Measurements from ENCODE around the gene SPG21.
A peak's percentile ranks its signal among the peaks of the same experiment; 100 is the strongest.
"Not testable (repeated sequence)": the region's sequence is repeated elsewhere in the genome, so short reads cannot be mapped to it uniquely, and the experiment has no call there.

SPG21 gene, protein sequence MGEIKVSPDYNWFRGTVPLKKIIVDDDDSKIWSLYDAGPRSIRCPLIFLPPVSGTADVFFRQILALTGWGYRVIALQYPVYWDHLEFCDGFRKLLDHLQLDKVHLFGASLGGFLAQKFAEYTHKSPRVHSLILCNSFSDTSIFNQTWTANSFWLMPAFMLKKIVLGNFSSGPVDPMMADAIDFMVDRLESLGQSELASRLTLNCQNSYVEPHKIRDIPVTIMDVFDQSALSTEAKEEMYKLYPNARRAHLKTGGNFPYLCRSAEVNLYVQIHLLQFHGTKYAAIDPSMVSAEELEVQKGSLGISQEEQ

DNA sequence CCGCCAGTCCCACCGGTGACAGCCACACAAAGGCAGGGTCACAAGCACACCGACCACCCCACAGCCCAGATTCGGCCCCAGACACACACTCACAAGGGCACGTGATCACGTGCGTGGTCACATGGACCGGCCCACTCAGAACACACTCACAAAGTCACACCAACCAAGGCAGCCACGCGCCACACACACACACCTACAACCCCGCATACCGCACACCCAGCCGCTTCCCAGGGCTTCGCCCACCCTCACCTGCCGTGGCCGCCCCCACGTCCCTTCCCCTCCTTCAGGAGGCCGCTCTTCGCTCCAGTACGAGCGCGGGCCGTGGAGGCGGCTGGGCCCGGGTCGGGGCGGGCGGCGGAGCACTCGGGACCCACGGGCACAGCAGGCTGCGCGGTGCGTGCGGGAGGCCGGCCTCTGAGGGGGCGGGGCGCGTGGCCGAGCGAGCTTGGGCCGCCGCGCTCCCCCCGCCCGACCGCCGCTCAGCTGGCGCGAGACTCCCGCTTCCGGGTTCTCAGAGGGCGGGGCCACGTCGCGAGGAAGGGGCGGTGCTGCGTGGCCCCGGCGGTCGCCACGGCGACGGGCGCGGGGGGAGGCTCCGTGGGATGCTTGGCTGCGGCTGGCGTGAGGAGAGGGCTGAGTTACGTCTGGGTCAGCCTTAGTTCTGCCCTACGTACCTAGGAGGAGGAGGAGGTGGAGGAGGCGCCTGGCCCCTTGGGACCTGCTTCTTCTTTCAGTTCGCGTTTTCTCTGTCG is at the start of gene SPG21:
TSS of gene SPG21 (minus strand) at position 499 of the 752 bp plus-strand sequence. CDS start 6,345 bp downstream, outside the sequence.
- peak; percentile 57 for DNase-seq

GRCh38 chr15:65038836-65039235 is 49.1 kb upstream of the SPG21 start:
- DNase-seq = no peak

DNA sequence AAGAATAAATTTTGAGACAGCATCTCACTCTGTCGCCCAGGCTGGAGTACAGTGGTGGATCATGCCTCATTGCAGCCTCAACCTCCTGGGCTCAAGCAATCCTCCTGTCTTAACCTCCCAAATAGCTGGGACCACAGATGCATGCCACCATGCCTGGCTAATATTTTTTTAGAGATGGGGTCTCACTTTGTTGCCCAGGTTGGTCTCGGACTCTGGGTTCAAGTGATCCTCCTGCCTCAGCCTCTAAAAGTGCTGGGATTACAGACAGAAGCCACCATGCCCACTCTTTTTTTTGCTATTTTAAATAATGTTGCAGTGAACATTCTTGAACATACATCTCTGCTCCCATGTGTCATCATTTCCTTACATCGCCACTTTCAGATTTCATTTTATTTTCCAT is 48.7 kb upstream of the SPG21 start:
- DNase-seq = no peak

DNA sequence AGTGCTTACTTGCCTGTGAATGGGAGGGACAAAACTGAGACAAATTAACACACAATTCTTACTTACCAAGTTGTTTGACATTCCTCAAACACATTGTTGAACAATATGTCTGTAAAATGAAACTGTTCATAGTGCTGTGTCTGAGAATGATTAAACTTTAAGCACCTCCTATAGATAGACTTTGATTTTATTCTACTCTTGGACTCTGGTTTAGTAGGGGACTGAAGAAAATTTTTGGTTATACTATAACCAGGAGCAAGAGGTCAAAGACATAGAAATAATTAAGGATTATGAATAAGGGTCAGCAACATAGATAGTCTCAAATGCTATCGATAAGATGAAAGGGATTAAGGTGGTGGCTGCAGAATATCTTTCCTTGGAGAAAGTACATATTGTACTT is 47.6 kb upstream of the SPG21 start:
- no peak for DNase-seq

DNA sequence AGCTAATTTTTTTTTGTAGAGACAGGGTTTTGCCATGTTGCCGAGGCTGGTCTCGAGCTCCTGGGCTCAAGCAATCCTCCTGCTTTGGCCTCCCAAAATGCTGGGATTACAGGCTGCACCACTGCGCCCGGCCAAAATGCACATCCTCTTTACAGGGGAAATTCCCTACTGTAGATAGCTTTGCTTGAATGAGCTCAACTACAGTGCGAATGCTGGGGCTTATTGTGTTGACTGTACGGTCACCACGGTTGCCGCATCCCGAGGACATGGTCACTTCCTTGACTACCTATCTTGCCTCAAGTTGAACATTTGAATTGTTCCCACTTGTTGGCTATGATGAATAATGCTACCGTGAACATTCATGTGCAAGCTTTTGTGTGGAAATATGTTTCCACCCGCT is 45.0 kb upstream of the SPG21 start:
- no peak for DNase-seq

- DNase-seq = no peak
Measured at GRCh38 chr15:65033659-65034269, 44.0 kb upstream of the SPG21 start.

- no peak for DNase-seq
Measured at GRCh38 chr15:65032801-65033537, 43.3 kb upstream of the SPG21 start.

DNA sequence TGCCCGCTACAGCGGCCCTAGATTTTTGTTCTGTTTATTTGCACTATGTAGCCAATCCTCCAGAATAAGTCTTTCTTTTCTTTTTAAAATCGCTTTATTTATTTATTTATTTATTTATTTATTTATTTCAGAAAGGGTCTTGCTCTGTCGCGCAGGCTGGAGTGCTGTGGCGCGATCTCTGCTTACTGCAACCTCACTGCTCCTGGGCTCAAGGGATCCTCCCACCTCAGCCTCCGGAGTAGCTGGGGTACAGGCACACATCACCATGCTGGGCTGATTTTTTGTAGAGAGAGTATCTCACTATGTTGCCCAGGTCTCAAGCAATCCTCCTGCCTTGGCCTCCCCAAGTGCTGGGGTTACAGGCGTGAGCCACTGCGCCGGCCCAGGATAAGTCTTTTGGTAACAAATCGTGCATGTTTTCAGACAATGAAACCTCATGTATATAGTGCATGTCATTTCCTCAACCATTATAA is 40.1 kb upstream of the SPG21 start:
- no peak for DNase-seq

- DNase-seq = peak; percentile 83
Measured at GRCh38 chr15:65028921-65029735, 39.4 kb upstream of the SPG21 start, which contains the start of gene MTFMT. Gene MTFMT (minus strand): TSS chr15:65029639. CDS start chr15:65029613, 26 bp downstream.

DNA sequence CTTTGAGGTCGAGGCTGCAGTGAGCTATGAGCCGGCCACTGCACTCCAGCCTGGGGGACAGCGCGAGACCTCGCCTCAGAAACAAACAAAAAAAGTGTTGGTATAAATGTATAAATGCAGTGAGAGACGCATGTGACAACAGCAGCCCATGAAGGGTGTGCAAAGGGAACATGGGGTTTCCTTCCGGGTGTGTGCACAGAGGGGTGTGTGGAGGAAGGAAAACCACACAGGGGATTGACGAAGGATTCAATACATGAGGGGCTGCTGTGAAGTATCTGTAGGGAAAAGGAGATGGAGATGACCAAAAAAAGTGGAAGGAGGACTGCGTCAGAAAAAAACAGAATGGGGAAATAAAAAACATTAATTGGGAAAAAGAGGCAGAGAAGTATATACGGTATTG is 38.6 kb upstream of the SPG21 start:
- DNase-seq = no peak

DNA sequence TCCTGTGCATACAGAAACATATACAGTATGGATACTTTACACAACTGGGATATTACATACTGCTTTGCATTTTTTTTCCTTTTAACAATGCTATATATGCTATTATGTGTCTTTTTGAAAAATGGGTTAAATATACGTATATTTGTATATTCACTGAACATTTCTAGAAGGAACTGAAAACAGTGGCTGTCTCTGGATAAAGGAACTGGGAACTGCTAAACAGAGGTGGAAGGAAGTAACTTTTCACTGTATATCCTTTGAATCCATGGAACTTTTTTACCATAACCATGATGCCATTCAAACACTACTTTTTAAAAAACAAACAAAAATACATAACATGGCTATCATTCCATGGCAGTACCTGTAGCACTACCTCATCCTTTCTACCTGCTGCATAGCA is 37.9 kb upstream of the SPG21 start:
- no peak for DNase-seq

GRCh38 chr15:65026756-65027155 is 37.0 kb upstream of the SPG21 start:
- no peak for DNase-seq

- DNase-seq = no peak
Measured at GRCh38 chr15:65021488-65021887, 31.8 kb upstream of the SPG21 start.

GRCh38 chr15:65020419-65020818 is 30.7 kb upstream of the SPG21 start:
- no peak for DNase-seq

DNA sequence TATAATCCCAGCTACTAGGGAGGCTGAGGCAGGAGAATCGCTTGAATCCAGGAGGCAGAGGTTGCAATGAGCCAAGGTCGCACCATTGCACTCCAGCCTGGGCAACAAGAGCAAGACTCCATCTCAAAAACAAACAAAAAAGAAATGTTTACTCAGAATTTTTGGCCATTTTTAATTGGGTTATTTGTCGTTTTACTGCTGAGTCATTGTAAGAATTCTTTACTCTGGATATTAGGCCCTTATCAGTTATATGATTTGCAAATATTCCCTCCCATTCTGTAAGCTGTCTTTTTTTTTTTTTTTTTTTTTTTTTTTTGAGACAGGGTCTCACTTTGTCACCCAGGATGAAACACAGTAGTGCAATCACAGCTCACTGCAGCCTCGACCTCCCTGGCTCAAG is 21.5 kb upstream of the SPG21 start:
- not testable (repeated sequence) for DNase-seq

DNA sequence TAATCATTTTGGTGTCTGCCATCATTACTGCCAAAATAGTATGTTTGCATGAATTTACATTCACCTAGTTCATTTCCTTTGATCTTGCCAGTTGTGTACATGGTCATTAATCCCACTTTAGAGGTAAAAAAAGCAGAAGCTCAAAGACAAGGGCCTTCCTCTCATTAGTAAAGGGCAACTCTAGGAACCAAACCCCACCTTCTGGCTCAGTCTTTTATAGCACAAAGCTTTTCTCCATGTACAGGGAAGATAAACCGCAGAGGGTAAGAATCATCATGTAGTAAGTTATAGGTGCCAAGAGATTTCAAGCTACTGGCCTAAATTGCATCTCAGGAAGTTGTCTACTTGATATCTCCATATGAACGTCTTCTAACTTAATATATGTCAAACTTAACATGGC is 19.3 kb upstream of the SPG21 start:
- no peak for DNase-seq

DNA sequence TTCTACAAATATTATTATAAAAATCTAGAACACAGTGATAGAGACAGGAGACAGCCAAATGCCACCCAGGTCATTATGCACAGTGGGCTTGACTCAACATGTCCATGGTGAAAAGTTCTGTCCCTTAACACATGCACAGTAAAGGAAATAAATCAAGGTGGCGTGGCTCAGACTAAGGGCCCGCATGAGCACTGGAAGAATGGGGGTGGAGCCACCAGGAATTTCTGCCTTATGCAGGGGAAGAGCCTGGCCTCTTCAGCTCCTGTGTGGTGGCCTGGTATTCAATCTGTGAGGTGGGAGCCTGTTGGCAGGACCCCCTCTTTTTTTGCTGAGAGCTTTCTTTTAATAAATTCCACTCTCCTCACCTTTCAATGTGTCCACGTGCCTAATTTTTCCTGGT is 17.2 kb upstream of the SPG21 start:
- DNase-seq = no peak

- DNase-seq = no peak
Measured at GRCh38 chr15:65004993-65005392, 15.3 kb upstream of the SPG21 start.

- no peak for DNase-seq
Measured at GRCh38 chr15:64997745-64998375, 8.1 kb upstream of the SPG21 start.

GRCh38 chr15:64997066-64997465 is 7.4 kb upstream of the SPG21 start:
- no peak for DNase-seq

- no peak for DNase-seq
Measured at GRCh38 chr15:64993290-64993689, 3.6 kb upstream of the SPG21 start.
